ENCODE data around the gene DNAJA3.

Gene DNAJA3

DNA sequence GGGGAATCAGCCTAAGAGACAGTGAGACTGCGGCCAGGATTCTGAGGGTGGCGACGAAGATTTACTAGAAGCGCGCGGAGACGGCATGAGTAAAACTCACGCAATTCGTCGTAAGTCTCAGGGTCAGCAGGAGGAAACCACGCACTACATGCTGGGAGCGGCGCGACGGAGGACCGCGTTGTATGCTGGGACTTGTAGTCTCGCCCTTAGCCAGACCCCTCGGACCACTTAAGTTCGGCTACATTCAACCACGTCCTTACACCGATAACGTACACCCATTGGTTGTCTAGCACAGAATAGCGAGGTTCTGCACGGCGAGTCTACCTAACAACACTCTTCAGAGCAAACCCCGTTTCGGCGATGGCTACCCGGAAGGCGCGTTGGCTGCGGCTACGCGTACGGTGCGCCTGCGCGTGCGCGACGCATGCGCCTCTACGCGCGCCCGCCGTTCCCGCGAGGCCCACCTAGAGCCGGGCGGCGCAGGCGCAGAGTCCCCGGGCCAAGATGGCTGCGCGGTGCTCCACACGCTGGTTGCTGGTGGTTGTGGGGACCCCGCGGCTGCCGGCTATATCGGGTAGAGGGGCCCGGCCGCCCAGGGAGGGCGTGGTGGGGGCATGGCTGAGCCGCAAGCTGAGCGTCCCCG lies at the start of gene DNAJA3:
Gene DNAJA3, plus strand, starts transcription at position 491 of the 643 bp plus-strand sequence. Its CDS starts 14 bp downstream, at position 505.
- peak within 1 kb of the TSS; percentile 63 for H3K9ac ChIP-seq
- no peaks in the 10 kb centered on the region for H3K36me3 ChIP-seq (ENCODE audit: control insufficient read depth, insufficient read depth, low read length)
- peaks cover 28% of the 10 kb centered on the region for H3K79me2 ChIP-seq
- TF ChIP-seq, protein P1, sequence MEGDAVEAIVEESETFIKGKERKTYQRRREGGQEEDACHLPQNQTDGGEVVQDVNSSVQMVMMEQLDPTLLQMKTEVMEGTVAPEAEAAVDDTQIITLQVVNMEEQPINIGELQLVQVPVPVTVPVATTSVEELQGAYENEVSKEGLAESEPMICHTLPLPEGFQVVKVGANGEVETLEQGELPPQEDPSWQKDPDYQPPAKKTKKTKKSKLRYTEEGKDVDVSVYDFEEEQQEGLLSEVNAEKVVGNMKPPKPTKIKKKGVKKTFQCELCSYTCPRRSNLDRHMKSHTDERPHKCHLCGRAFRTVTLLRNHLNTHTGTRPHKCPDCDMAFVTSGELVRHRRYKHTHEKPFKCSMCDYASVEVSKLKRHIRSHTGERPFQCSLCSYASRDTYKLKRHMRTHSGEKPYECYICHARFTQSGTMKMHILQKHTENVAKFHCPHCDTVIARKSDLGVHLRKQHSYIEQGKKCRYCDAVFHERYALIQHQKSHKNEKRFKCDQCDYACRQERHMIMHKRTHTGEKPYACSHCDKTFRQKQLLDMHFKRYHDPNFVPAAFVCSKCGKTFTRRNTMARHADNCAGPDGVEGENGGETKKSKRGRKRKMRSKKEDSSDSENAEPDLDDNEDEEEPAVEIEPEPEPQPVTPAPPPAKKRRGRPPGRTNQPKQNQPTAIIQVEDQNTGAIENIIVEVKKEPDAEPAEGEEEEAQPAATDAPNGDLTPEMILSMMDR (IDR thresholded peaks at IDR 0.05): no peak
- peaks cover 7% of the 10 kb centered on the region for H3K4me1 ChIP-seq
- no peaks in the 10 kb centered on the region for H3K9me3 ChIP-seq (ENCODE audit: control insufficient read depth, low read length)
- H2AFZ ChIP-seq: peak within 1 kb of the TSS; percentile 91
- no peaks in the 10 kb centered on the region for H3K27me3 ChIP-seq (ENCODE audit: control insufficient read depth, insufficient read depth, low read length)
- peak within 1 kb of the TSS; percentile 89 for H3K4me3 ChIP-seq (ENCODE audit: low read depth, low read length)
- peak within 1 kb of the TSS; percentile 78 for H3K4me2 ChIP-seq (ENCODE audit: low read length)
- peak within 1 kb of the TSS; percentile 98 for H3K27ac ChIP-seq

DNA sequence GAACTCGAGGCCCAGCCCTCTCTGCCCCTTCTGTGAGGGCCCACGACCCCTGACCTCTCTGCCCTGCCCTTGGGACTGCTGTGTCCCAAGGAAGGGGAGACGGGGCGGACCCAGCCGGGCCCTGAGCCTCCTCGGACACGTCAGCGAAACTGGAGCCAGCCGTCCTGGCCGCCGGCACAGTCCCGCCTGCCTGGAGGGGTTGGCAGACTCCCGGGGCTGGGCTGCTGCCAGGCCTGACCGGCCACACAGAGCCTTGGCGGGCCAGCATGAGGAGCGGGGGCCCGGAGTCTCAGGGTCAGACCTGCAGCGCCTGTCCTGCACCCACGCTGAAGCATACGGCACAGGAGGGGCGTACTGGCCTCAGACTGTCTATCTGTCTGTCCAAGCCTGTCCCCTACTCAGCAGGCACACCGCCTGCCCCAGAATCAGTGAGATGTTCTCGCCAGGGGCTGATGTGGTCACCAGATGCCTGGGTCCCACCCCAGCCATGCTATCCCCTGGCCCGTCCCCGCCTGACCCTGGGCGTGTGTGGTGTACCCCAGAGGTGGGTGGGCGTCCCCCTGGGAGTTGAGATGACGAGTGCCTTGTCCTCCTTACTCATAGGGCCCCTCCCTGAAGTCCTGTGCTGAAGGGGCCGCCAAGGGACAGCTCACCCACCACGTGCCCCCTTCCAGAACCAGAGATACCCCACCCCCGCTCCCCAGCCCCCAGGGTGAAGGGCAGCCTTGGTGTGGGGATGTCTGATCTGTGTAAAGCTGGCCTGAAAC lies 49.4 kb upstream of the DNAJA3 start:
- H3K4me1 ChIP-seq: peaks cover 33% of the 10 kb centered on the region
- no peaks in the 10 kb centered on the region for H3K36me3 ChIP-seq (ENCODE audit: control insufficient read depth, insufficient read depth, low read length)

DNA sequence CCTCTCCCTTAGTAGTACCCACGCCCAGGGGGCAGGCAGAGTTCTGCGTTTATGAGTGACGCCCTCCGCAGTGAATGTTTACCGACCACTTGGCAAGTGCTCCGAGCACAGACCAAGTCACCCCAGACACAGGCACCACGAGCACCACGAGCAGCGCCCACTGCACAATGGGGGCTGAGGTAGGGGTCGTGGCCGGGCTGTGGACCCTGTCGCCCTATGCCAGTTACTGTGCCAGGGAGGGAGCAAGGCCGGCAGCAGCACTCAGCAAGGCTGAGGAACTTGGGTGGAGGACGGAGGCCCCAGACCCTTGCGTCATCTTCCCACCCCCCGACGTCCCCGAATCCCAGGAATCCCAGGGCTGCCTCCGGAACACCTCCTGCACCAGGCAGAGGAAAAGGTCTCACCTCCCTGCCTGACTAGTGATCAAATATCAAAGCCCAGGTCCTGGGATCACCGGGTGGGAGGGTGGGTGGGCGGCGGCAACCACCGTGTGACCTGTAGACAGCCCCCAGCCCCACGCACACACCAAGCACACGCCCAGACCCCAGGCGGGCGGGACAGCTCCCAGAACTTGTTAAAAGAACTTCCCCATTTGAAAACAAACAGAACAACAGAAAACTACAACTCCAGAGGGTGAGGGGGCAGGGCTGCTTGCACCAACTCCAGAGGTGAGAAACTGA lies 48.6 kb upstream of the DNAJA3 start:
- Histone ChIP-seq H3K9ac (no peak overlapping the region), H3K4me1 (peaks cover 31% of the 10 kb centered on the region)

More for the DNA sequence above, 49.4 kb upstream of the DNAJA3 start:
- H3K9me3 ChIP-seq (ENCODE audit: control insufficient read depth, low read length): no peaks in the 10 kb centered on the region
- peak overlapping the region; percentile 47 for H3K4me2 ChIP-seq (ENCODE audit: low read length)
- no peaks in the 10 kb centered on the region for H3K79me2 ChIP-seq
- no peak overlapping the region for H3K9ac ChIP-seq
- no peak overlapping the region for H3K4me3 ChIP-seq (ENCODE audit: low read depth, low read length)
- H2AFZ ChIP-seq: peak overlapping the region; percentile 38
- no peaks in the 10 kb centered on the region for H3K27me3 ChIP-seq (ENCODE audit: control insufficient read depth, insufficient read depth, low read length)
- H3K27ac ChIP-seq: peak overlapping the region; percentile 44
- TF ChIP-seq, protein P1 (IDR thresholded peaks at IDR 0.05): no peak

DNA sequence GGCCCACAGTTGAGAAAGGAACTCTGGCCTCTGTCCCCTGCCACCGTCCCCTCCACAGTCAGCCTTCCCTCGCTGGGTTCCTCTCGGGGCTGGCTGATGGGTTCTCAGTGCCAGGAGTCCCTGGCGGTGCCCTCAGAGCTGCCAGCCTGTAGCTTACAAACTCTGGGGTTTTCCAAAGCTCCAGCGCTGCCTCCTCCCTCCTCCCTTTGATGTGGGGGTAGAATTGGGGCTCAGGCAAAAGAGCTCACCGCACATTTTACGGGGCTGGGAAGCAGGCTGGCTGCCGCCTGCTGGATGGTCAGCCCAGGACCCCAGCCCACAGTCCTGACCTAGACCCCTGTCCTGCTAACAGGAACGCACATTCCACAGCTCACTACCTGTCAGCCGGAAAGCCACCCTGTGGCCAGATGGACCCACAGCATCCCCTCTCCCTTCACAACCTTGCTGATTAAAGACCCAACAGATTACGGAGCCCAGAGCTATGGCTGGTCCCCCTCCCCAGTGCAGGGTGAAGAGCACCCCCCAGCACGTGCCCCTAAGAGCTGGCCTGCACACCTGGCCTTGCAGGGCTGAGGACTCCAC lies 48.0 kb upstream of the DNAJA3 start:
- H3K9me3 ChIP-seq (ENCODE audit: control insufficient read depth, low read length): no peaks in the 10 kb centered on the region
- no peak overlapping the region for H2AFZ ChIP-seq
- H3K79me2 ChIP-seq: no peaks in the 10 kb centered on the region
- no peaks in the 10 kb centered on the region for H3K36me3 ChIP-seq (ENCODE audit: control insufficient read depth, insufficient read depth, low read length)
- H3K27me3 ChIP-seq (ENCODE audit: control insufficient read depth, insufficient read depth, low read length): no peaks in the 10 kb centered on the region
- no peak overlapping the region for H3K9ac ChIP-seq
- H3K4me1 ChIP-seq: peaks cover 26% of the 10 kb centered on the region
- no peak overlapping the region for H3K4me3 ChIP-seq (ENCODE audit: low read depth, low read length)
- TF ChIP-seq, protein P1 (IDR thresholded peaks at IDR 0.05): no peak
- H3K4me2 ChIP-seq (ENCODE audit: low read length): no peak overlapping the region
- H3K27ac ChIP-seq: no peak overlapping the region

More for the DNA sequence above, 48.6 kb upstream of the DNAJA3 start:
- Histone ChIP-seq H3K4me2 (ENCODE audit: low read length) (no peak overlapping the region), H3K4me3 (ENCODE audit: low read depth, low read length) (no peak overlapping the region), H3K9me3 (ENCODE audit: control insufficient read depth, low read length) (no peaks in the 10 kb centered on the region), H3K27ac (no peak overlapping the region), H3K79me2 (no peaks in the 10 kb centered on the region), H3K36me3 (ENCODE audit: control insufficient read depth, insufficient read depth, low read length) (no peaks in the 10 kb centered on the region), H2AFZ (no peak overlapping the region), H3K27me3 (ENCODE audit: control insufficient read depth, insufficient read depth, low read length) (no peaks in the 10 kb centered on the region)
- TF ChIP-seq, protein P1 (IDR thresholded peaks at IDR 0.05): no peak
